ENCODE results near the gene FAM81A.

DNA sequence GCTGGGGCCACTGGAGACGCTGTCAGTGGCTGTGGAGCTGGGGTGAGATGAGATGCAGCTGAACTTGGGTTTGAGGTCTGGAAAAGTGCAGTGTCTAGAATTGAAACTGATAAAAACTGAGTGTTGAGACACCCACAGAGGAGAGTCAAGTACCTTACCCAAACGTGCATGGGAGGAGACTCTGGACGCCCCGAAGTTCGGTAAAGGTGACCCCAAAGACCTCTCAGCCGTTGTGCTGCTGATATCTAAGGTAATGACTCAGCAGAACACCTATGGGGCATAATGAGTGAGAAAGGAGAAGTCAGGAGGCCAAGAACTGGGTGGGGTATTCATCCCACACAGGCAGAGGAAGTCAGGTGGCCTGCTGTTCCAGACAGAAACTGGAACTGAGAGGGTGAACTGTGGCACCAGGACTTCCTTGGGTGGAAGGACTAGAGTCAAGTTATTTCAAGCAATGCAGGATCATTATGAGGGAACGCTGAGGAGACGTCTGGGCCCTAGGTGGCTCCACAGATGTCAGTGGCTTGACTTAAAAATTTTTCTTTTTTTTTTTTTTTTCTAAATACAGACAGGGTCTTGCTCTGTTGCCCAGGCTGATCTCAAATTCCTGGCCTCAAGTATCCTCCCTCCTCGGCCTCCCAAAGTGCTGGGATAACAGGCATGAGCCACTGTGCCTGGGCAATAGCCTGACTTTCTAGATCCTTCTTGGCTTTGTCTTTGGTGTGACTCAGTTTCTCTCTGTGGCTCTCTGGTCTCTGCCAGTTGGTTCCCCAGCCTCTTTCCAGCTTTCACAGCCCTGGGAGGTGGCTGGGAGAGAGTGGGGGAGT lies 105.9 kb downstream of the FAM81A start:
- TF ChIP-seq, protein P1, sequence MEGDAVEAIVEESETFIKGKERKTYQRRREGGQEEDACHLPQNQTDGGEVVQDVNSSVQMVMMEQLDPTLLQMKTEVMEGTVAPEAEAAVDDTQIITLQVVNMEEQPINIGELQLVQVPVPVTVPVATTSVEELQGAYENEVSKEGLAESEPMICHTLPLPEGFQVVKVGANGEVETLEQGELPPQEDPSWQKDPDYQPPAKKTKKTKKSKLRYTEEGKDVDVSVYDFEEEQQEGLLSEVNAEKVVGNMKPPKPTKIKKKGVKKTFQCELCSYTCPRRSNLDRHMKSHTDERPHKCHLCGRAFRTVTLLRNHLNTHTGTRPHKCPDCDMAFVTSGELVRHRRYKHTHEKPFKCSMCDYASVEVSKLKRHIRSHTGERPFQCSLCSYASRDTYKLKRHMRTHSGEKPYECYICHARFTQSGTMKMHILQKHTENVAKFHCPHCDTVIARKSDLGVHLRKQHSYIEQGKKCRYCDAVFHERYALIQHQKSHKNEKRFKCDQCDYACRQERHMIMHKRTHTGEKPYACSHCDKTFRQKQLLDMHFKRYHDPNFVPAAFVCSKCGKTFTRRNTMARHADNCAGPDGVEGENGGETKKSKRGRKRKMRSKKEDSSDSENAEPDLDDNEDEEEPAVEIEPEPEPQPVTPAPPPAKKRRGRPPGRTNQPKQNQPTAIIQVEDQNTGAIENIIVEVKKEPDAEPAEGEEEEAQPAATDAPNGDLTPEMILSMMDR (optimal IDR thresholded peaks at IDR 0.05 in 1 of 3, IDR thresholded peaks at IDR 0.05 in 1 of 3, conservative IDR thresholded peaks at IDR 0.05 in 1 of 3; ENCODE audit: extremely low read depth in 1 of 3, insufficient read depth in 2 of 3, low read length in 3 of 3): no peak
- no peak for TF ChIP-seq EZH2 (IDR thresholded peaks at IDR 0.05; ENCODE audit: low read length)
